OCI-LY1 (cell line): Measurements from ENCODE around the gene CHN2.

Experiments used
- H2AFZ ChIP-seq: fragments of 200-600 bp; sonication (generic), shearing (Covaris generic); 2 replicates; pipeline ENCODE4 v1.6.0; 2014; ENCODE audit warnings: antibody characterized with exemption, mild to moderate bottlenecking, low read length
- H3F3A ChIP-seq: fragments of 200-600 bp; sonication (generic), shearing (Covaris generic); 2 replicates; pipeline ENCODE4 v1.6.0; 2014; ENCODE audit warnings: mild to moderate bottlenecking, antibody characterized with exemption, low read length, moderate library complexity; ENCODE audit not compliant: insufficient read depth
- H3K27ac ChIP-seq: fragments of 200-600 bp; sonication (generic); 2 replicates; pipeline ENCODE4 v1.5.1; 2014; ENCODE audit warnings: low read length, mixed run types, mild to moderate bottlenecking, low read depth; ENCODE audit not compliant: poor library complexity, severe bottlenecking
- H3K27me3 ChIP-seq: fragments of 200-600 bp; sonication (generic); 2 replicates; pipeline ENCODE4 v1.6.0; 2014; ENCODE audit warnings: antibody characterized with exemption, mild to moderate bottlenecking, low read length, moderate library complexity; ENCODE audit not compliant: insufficient read depth
- H3K36me3 ChIP-seq: fragments of 200-600 bp; sonication (generic); 2 replicates; pipeline ENCODE4 v1.6.1; 2014; ENCODE audit warnings: mild to moderate bottlenecking, antibody characterized with exemption, low read length, moderate library complexity, mixed read lengths; ENCODE audit not compliant: insufficient read depth
- H3K4me1 ChIP-seq: fragments of 200-600 bp; sonication (generic); 2 replicates; pipeline ENCODE4 v1.5.1; 2014; ENCODE audit warnings: mild to moderate bottlenecking, low read length, moderate library complexity; ENCODE audit not compliant: insufficient read depth, severe bottlenecking
- H3K4me2 ChIP-seq: fragments of 200-600 bp; sonication (generic), shearing (Covaris generic); 2 replicates; pipeline ENCODE4 v1.6.1; 2014; ENCODE audit warnings: low read length
- H3K4me3 ChIP-seq: fragments of 200-600 bp; sonication (generic); 2 replicates; pipeline ENCODE4 v1.5.1; 2014; ENCODE audit warnings: low read length, low read depth, mild to moderate bottlenecking, mixed read lengths; ENCODE audit not compliant: poor library complexity, severe bottlenecking
- H3K79me2 ChIP-seq: fragments of 200-600 bp; shearing (Covaris generic); 2 replicates; pipeline ENCODE4 v1.6.1; 2016; ENCODE audit warnings: mixed run types, low read length, mixed read lengths; ENCODE audit not compliant: insufficient read depth
- H3K9ac ChIP-seq: fragments of 200-600 bp; sonication (generic), shearing (Covaris generic); 2 replicates; pipeline ENCODE4 v1.6.1; 2014; ENCODE audit warnings: mild to moderate bottlenecking, low read length, mixed read lengths
- H3K9me2 ChIP-seq: fragments of 200-600 bp; sonication (generic), shearing (Covaris generic); 2 replicates; pipeline ENCODE4 v1.6.1; 2014; ENCODE audit warnings: low read depth, mild to moderate bottlenecking, low read length, mixed read lengths
- H3K9me3 ChIP-seq: fragments of 200-600 bp; shearing (Covaris generic); 2 replicates; pipeline ENCODE4 v1.6.1; 2014; ENCODE audit warnings: low read length, mixed read lengths
- H4K20me1 ChIP-seq: fragments of 200-600 bp; sonication (generic), shearing (Covaris generic); 2 replicates; pipeline ENCODE4 v1.6.0; 2016; ENCODE audit warnings: mild to moderate bottlenecking, low read length; ENCODE audit not compliant: insufficient read depth
- CTCF ChIP-seq: fragments of 200-600 bp; sonication (generic), shearing (Covaris generic); IDR thresholded peaks from 2 replicates; pipeline ENCODE4 v1.5.1; 2017; ENCODE audit warnings: mild to moderate bottlenecking, antibody characterized with exemption, low read length, moderate library complexity, mixed read lengths
- EZH2 ChIP-seq: fragments of 200-600 bp; sonication (generic), shearing (Covaris generic); IDR thresholded peaks from 2 replicates; pipeline ENCODE4 v1.8.0; 2017; ENCODE audit warnings: borderline replicate concordance, mixed run types, mild to moderate bottlenecking, antibody characterized with exemption, low read length, moderate library complexity, mixed read lengths

Gene CHN2

GRCh38 chr7:29146888-29147609, 47.5 kb upstream of the CHN2 start:
- Histone ChIP-seq H3K4me2 (no peak overlapping the region), H3K9me2 (no peaks in the 10 kb centered on the region), H3F3A (no peaks in the 10 kb centered on the region), H3K9ac (no peak overlapping the region), H3K36me3 (no peaks in the 10 kb centered on the region), H3K27me3 (no peaks in the 10 kb centered on the region; the same call in 1 of the 2 replicates), H3K79me2 (no peaks in the 10 kb centered on the region), H4K20me1 (no peaks in the 10 kb centered on the region), H3K9me3 (no peaks in the 10 kb centered on the region), H3K27ac (no peak overlapping the region), H2AFZ (no peak overlapping the region), H3K4me1 (no peaks in the 10 kb centered on the region), H3K4me3 (no peak overlapping the region)
- TF ChIP-seq CTCF (no peak), EZH2 (no peak)

GRCh38 chr7:29147821-29148220, 46.8 kb upstream of the CHN2 start:
- Histone ChIP-seq H3F3A (no peaks in the 10 kb centered on the region), H3K27ac (no peak overlapping the region)
- TF ChIP-seq CTCF (no peak), EZH2 (no peak)

GRCh38 chr7:29149036-29149435, 45.5 kb upstream of the CHN2 start:
- Histone ChIP-seq H3K27ac (no peak overlapping the region), H3K36me3 (no peaks in the 10 kb centered on the region), H3K9me2 (no peaks in the 10 kb centered on the region), H3K27me3 (peaks cover 3% of the 10 kb centered on the region), H3K79me2 (no peaks in the 10 kb centered on the region), H3K4me3 (no peak overlapping the region), H3K4me2 (no peak overlapping the region), H3K4me1 (no peaks in the 10 kb centered on the region), H2AFZ (no peak overlapping the region), H3K9me3 (no peaks in the 10 kb centered on the region), H3F3A (no peaks in the 10 kb centered on the region), H4K20me1 (no peaks in the 10 kb centered on the region), H3K9ac (no peak overlapping the region)
- no peak for TF ChIP-seq EZH2
- TF ChIP-seq CTCF: no peak

More at GRCh38 chr7:29147821-29148220, 46.8 kb upstream of the CHN2 start:
- no peaks in the 10 kb centered on the region for H3K9me2 ChIP-seq
- H3K9me3 ChIP-seq: no peaks in the 10 kb centered on the region
- no peaks in the 10 kb centered on the region for H3K36me3 ChIP-seq
- no peak overlapping the region for H2AFZ ChIP-seq
- H3K27me3 ChIP-seq: peaks cover under 1% of the 10 kb centered on the region
- H3K9ac ChIP-seq: no peak overlapping the region
- H3K4me3 ChIP-seq: no peak overlapping the region
- H3K4me2 ChIP-seq: no peak overlapping the region
- H3K79me2 ChIP-seq: no peaks in the 10 kb centered on the region
- no peaks in the 10 kb centered on the region for H4K20me1 ChIP-seq
- no peaks in the 10 kb centered on the region for H3K4me1 ChIP-seq
